HepG2 (cell line): ENCODE results near the gene EIF6. TPM values are rescaled to one million over a fixed set of nuclear protein-coding genes. Genes with fewer than 3 reads are reported as not detected.
A peak's percentile ranks its signal among the peaks of the same experiment; 100 is the strongest.

ENCODE experiments used
- FLYWCH1 ChIP-seq: sonication (generic); formaldehyde crosslinking; IDR thresholded peaks from 2 replicates; pipeline ENCODE4 v1.8.1; 2023; ENCODE audit warnings: mild to moderate bottlenecking, missing genetic modification reagents
- FOXA3 ChIP-seq: IDR thresholded peaks from 2 replicates; pipeline ENCODE4 v1.6.1; 2016; ENCODE audit warnings: missing genetic modification reagents, missing compliant biosample characterization
- MIER2 ChIP-seq: IDR thresholded peaks from 2 replicates; pipeline ENCODE4 v1.6.1; 2016; ENCODE audit warnings: missing biosample characterization, missing genetic modification reagents
- MTA3 ChIP-seq: sonication (generic); formaldehyde crosslinking; IDR thresholded peaks from 2 replicates; pipeline ENCODE4 v1.4.0; 2020; ENCODE audit warnings: missing genetic modification reagents
- PBX2 ChIP-seq: IDR thresholded peaks from 2 replicates; pipeline ENCODE4 v1.6.1; 2016; ENCODE audit warnings: control low read depth
- RBM22 ChIP-seq: fragments of 200-400 bp; formaldehyde crosslinking; optimal IDR thresholded peaks from 2 replicates; pipeline ENCODE3; 2017; ENCODE audit warnings: mild to moderate bottlenecking, low read length, moderate library complexity
- TIGD3 ChIP-seq: sonication (generic); formaldehyde crosslinking; IDR thresholded peaks from 2 replicates; pipeline ENCODE4 v1.5.1; 2020; ENCODE audit warnings: mild to moderate bottlenecking, missing genetic modification reagents, borderline replicate concordance
- YEATS2 ChIP-seq: sonication (generic); formaldehyde crosslinking; IDR thresholded peaks from 2 replicates; pipeline ENCODE4 v1.4.0; 2020; ENCODE audit warnings: missing genetic modification reagents, borderline replicate concordance
- ZNF407 ChIP-seq: sonication (generic); formaldehyde crosslinking; IDR thresholded peaks from one replicate; pipeline ENCODE4 v1.5.1; 2020; ENCODE audit warnings: mild to moderate bottlenecking, missing genetic modification reagents; ENCODE audit errors: not compliant biosample characterization
- ZNF547 ChIP-seq: sonication (generic); formaldehyde crosslinking; IDR thresholded peaks from 2 replicates; pipeline ENCODE4 v1.5.1; 2020; ENCODE audit warnings: mild to moderate bottlenecking, missing genetic modification reagents
- ZNF569 ChIP-seq: sonication (generic); formaldehyde crosslinking; IDR thresholded peaks from 2 replicates; pipeline ENCODE4 v1.5.0; 2020; ENCODE audit warnings: mild to moderate bottlenecking, missing genetic modification reagents, moderate library complexity, borderline replicate concordance
- ZNF660 ChIP-seq: sonication (generic); formaldehyde crosslinking; IDR thresholded peaks from 2 replicates; pipeline ENCODE4 v1.5.1; 2020; ENCODE audit warnings: mild to moderate bottlenecking, low read depth, missing genetic modification reagents, borderline replicate concordance
- ZSCAN21 ChIP-seq: sonication (generic); formaldehyde crosslinking; IDR thresholded peaks from 2 replicates; pipeline ENCODE4 v1.8.0; 2022; ENCODE audit warnings: mild to moderate bottlenecking, missing genetic modification reagents, moderate library complexity, borderline replicate concordance
- ZSCAN9 ChIP-seq: IDR thresholded peaks from 2 replicates; pipeline ENCODE4 v1.6.1; 2016; ENCODE audit warnings: borderline replicate concordance
- polyA plus RNA-seq, 8 experiments: library from polyadenylated mRNA; depleted of rRNA in 3 of 8; stranded (reverse) in 7 of 8; unstranded in 1 of 8; fragments of >200 nt; fragmentation: Illumina TruSeq in 4 of 8; extraction: Trizol in 4 of 8; gene quantifications; 2 replicates each; pipeline versions ENCODE4 v1.2.1 to v1.2.3, GENCODE V29; 2011 to 2016; ENCODE audit warnings: low read depth in 4 of 8, missing spikeins in 1 of 8, mixed read lengths in 1 of 8; ENCODE audit not compliant: insufficient read depth in 1 of 8
- total RNA-seq, 5 experiments: library from RNA; depleted of rRNA; stranded (reverse); fragments of >200 nt; fragmentation: Illumina TruSeq; extraction: Trizol; gene quantifications; 2 replicates each; pipeline ENCODE4 v1.2.3, GENCODE V29; 2016; ENCODE audit warnings: low read depth in 1 of 5

Gene EIF6
- total and polyA plus RNA-seq, 2 of the 13 experiments (the other 11 are each of a cell fraction or from before 2014, with no cell fraction given), result 462 to 466 TPM

- TF ChIP-seq YEATS2 (CRISPR knock-in tag) (no peak), FOXA3 (CRISPR knock-in tag) (no peak), ZSCAN9 (CRISPR knock-in tag) (no peak), MIER2 (no peak), ZNF407 (CRISPR knock-in tag) (no peak), ZNF547 (no peak), TIGD3 (CRISPR knock-in tag) (no peak), ZNF569 (no peak), MTA3 (CRISPR knock-in tag) (no peak), ZNF660 (CRISPR knock-in tag) (no peak), PBX2 (no peak), RBM22 (peak; percentile 71), FLYWCH1 (CRISPR knock-in tag) (no peak), ZSCAN21 (CRISPR knock-in tag) (peak; percentile 43; the same call in 1 of the 2 replicates)
Observed at GRCh38 chr20:35277531-35278395, 6.8 kb downstream of the EIF6 start, which contains the start of gene MMP24OS (continued).
